ENCODE data around the gene CBLN1. TPM values are rescaled to one million over a fixed set of nuclear protein-coding genes. Genes with fewer than 3 reads are reported as not detected.

CBLN1 gene
- total RNA-seq, 1 experiment from 2014 or later: 5.6 TPM

DNA sequence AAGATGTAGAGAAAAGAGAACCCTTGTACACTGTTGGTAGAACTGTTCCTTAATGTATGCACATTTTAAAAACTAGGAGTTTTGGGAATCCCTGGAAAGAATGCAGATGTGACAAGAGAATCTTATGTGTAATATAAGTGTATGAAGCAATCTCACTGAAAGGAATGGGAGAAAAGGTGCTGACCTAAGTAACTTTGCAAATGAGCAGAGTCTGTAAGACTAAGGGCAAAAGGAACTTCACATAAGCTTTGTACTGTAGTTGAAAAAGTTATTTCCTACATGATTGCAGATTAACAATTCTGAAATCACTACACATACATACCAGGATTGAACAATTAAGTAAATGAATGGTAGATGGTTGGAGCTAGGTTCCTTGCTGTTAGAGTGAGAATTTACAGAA is 22.3 kb downstream of the CBLN1 start:
- H4K91ac ChIP-seq (ENCODE audit: insufficient read length, low read depth, low read length): no peak overlapping the region
- H2BK120ac ChIP-seq (ENCODE audit: low read depth, low read length, poor library complexity, severe bottlenecking): no peak overlapping the region
- no peaks in the 10 kb centered on the region for H3K23me2 ChIP-seq (ENCODE audit: insufficient read length, low read depth, low read length, poor library complexity, severe bottlenecking)

More for the DNA sequence above, 22.3 kb downstream of the CBLN1 start:
- TF ChIP-seq, protein P1, sequence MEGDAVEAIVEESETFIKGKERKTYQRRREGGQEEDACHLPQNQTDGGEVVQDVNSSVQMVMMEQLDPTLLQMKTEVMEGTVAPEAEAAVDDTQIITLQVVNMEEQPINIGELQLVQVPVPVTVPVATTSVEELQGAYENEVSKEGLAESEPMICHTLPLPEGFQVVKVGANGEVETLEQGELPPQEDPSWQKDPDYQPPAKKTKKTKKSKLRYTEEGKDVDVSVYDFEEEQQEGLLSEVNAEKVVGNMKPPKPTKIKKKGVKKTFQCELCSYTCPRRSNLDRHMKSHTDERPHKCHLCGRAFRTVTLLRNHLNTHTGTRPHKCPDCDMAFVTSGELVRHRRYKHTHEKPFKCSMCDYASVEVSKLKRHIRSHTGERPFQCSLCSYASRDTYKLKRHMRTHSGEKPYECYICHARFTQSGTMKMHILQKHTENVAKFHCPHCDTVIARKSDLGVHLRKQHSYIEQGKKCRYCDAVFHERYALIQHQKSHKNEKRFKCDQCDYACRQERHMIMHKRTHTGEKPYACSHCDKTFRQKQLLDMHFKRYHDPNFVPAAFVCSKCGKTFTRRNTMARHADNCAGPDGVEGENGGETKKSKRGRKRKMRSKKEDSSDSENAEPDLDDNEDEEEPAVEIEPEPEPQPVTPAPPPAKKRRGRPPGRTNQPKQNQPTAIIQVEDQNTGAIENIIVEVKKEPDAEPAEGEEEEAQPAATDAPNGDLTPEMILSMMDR (conservative IDR thresholded peaks at IDR 0.05): no peak
- Histone ChIP-seq H3K4me1 (ENCODE audit: insufficient read depth, low read length) (no peaks in the 10 kb centered on the region), H2BK15ac (ENCODE audit: low read depth, low read length) (no peak overlapping the region), H4K8ac (replicated peaks; ENCODE audit: insufficient read length, low read depth, low read length) (no peak overlapping the region), H2AFZ (ENCODE audit: low read length) (no peak overlapping the region), H3T11ph (ENCODE audit: low read length) (no peak overlapping the region), H3K23ac (ENCODE audit: insufficient read length, low read depth, low read length) (no peak overlapping the region), H2BK5ac (ENCODE audit: insufficient read length, low read length) (no peak overlapping the region), H3K9ac (ENCODE audit: extremely low read depth, insufficient read length, low read length) (no peak overlapping the region), H2BK20ac (ENCODE audit: low read depth, low read length, poor library complexity, severe bottlenecking) (no peak overlapping the region), H4K20me1 (ENCODE audit: control insufficient read depth, insufficient read depth, insufficient read length) (no peaks in the 10 kb centered on the region), H3K14ac (ENCODE audit: insufficient read depth, low read length) (no peak overlapping the region), H3K79me1 (ENCODE audit: insufficient read depth, low read depth, low read length, poor library complexity, severe bottlenecking) (no peaks in the 10 kb centered on the region), H3K27ac (ENCODE audit: insufficient read length, low read depth, low read length) (no peak overlapping the region), H3K18ac (ENCODE audit: insufficient read length, low read depth, low read length) (no peak overlapping the region), H2AK5ac (ENCODE audit: insufficient read length, low read length) (no peak overlapping the region), H3K9me3 (ENCODE audit: control insufficient read depth, low read depth, low read length) (no peaks in the 10 kb centered on the region), H3K56ac (ENCODE audit: insufficient read length, low read depth, low read length) (no peak overlapping the region), H3K79me2 (ENCODE audit: insufficient read depth, low read length) (no peaks in the 10 kb centered on the region), H2BK12ac (ENCODE audit: insufficient read length, low read depth, low read length) (no peak overlapping the region), H3K4me2 (ENCODE audit: insufficient read depth, insufficient read length, low read length) (no peak overlapping the region), H4K5ac (ENCODE audit: insufficient read length, low read depth, low read length) (no peak overlapping the region), H3K27me3 (ENCODE audit: insufficient read depth, low read length) (no peaks in the 10 kb centered on the region; the same call in 1 of the 2 replicates), H3K4ac (ENCODE audit: low read depth, low read length) (no peak overlapping the region)
- peaks cover 20% of the 10 kb centered on the region for H3K27me3 Mint-ChIP-seq (ENCODE audit: low read depth)
- peaks cover 6 to 7% of the 10 kb centered on the region in 2 experiments; a peak in 3 of 4 replicates for H3K4me1 Mint-ChIP-seq
- no peak overlapping the region for H3K27ac Mint-ChIP-seq
- DNase-seq: no peak
- H3K9me3 Mint-ChIP-seq: peaks cover 2 to 8% of the 10 kb centered on the region in 2 experiments; a peak in 4 of 5 replicates
- H3K4me3 Mint-ChIP-seq: no peak overlapping the region
- H3K36me3 Mint-ChIP-seq (ENCODE audit: insufficient read depth in 1 of 3, low read depth in 3 of 3): no peaks in the 10 kb centered on the region; a peak in 1 of 7 replicates

Measured in H9 (cell line).